Stimulated activated CD4-positive, alpha-beta T cell treated with anti-CD3 and anti-CD28 coated beads, Interleukin-4, amount 100 ng/mL, for 1 hour (primary cell): ENCODE measurements around the gene CDCP1.

ENCODE experiments used
- DNase-seq: peaks from one replicate; pipeline ENCODE4 v3.0.0-alpha.2; 2020

Gene CDCP1

GRCh38 chr3:45134758-45135521 is 11.2 kb downstream of the CDCP1 start:
- DNase-seq: no peak

GRCh38 chr3:45132568-45133211 is 13.5 kb downstream of the CDCP1 start:
- no peak for DNase-seq

- DNase-seq: no peak
These were observed 15.0 kb downstream of the CDCP1 start for GRCh38 chr3:45131201-45131600.

GRCh38 chr3:45130476-45130875 is 15.7 kb downstream of the CDCP1 start:
- no peak for DNase-seq

- no peak for DNase-seq
These were observed 17.2 kb downstream of the CDCP1 start for GRCh38 chr3:45128950-45129349.

GRCh38 chr3:45127130-45127822 is 18.9 kb downstream of the CDCP1 start:
- DNase-seq: no peak

- no peak for DNase-seq
These were observed 19.4 kb downstream of the CDCP1 start for GRCh38 chr3:45126730-45127129.

- DNase-seq: no peak
These were observed 20.6 kb downstream of the CDCP1 start for GRCh38 chr3:45125550-45126026.

- no peak for DNase-seq
These were observed 21.2 kb downstream of the CDCP1 start for GRCh38 chr3:45124956-45125355.

- DNase-seq: no peak
These were observed 21.8 kb downstream of the CDCP1 start for GRCh38 chr3:45124352-45124751.

- DNase-seq: no peak
These were observed 22.5 kb downstream of the CDCP1 start for GRCh38 chr3:45123581-45124269.

GRCh38 chr3:45123030-45123429 is 23.1 kb downstream of the CDCP1 start:
- DNase-seq: no peak

GRCh38 chr3:45120359-45121158 is 25.6 kb downstream of the CDCP1 start:
- no peak for DNase-seq

GRCh38 chr3:45119824-45120358 is 26.3 kb downstream of the CDCP1 start:
- no peak for DNase-seq

- DNase-seq: no peak
These were observed 26.8 kb downstream of the CDCP1 start for GRCh38 chr3:45119376-45119775.

- DNase-seq: no peak
These were observed 27.5 kb downstream of the CDCP1 start for GRCh38 chr3:45118615-45119071.

GRCh38 chr3:45116350-45116749 is 29.8 kb downstream of the CDCP1 start:
- DNase-seq: no peak

- no peak for DNase-seq
These were observed 32.5 kb downstream of the CDCP1 start for GRCh38 chr3:45113625-45114050.

- DNase-seq: no peak
These were observed 33.2 kb downstream of the CDCP1 start for GRCh38 chr3:45112939-45113338.

GRCh38 chr3:45110509-45110833 is 35.7 kb downstream of the CDCP1 start:
- no peak for DNase-seq

- DNase-seq: no peak
These were observed 36.2 kb downstream of the CDCP1 start for GRCh38 chr3:45109771-45110508.
